Activated CD8-positive, alpha-beta memory T cell treated with anti-CD3 and anti-CD28 coated beads, Interleukin-2, amount 50 U/mL, for 1 hour (primary cell): ENCODE results near the gene TBC1D8.
"Not testable (repeated sequence)": the region's sequence is repeated elsewhere in the genome, so short reads cannot be mapped to it uniquely, and the experiment has no call there.

Source experiments
- DNase-seq: peaks from one replicate; pipeline ENCODE4 v3.0.0-alpha.2; 2020; ENCODE audit errors: extremely low read depth

Gene TBC1D8

DNA sequence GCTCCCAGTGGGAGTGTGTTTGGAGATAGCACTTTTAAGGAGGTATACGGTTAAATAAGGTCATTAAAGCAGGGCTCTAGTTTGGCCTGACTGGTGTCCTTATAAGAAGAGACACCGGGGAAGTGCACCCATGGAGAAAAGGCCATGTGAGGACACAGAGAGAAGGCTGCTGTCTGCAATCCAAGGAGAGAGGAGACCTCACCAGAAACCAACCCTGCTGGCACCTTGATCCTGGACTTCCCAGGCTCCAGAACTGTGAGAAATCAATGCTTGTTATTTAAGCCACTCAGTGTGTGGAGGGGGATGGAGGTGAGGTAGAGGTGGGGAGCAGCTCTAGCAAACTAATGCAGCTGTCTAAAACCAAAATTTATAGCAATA, 87.1 kb downstream of the TBC1D8 start:
- DNase-seq: no peak

DNA sequence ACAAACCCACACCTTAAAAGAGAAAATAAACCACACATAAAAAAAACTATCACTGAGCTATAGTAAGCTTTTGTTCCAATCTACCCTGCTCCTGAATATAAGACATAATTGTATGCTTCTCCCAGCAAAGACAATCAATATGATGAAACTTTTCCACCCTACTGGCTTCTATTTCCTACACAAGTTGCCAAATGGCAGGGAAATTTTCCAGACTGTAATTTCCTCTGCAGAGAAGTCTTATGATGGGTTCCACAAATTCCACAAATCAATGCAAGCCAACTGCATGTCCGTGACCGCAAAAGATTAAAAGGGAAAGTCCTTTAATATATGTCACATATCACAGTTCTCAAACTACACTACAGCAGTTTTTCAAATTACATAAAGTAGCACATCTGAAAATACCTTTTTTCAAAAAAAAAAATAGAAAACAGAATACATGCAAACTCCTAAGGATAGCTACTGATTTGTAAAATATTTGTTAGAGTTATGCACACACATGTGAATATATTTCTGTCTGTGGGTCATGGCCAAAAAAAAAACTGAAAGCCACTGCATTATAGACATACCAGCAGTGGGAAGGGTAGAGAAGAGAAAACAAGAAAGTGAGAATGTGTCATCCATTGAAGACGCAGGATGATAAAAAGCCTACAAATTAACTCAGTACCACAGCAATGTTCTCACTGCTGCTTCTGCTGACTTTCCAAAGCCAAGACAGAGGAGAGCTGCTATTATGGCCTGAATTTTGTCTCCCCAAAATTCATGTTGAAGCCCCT, 87.6 kb downstream of the TBC1D8 start:
- no peak for DNase-seq

DNA sequence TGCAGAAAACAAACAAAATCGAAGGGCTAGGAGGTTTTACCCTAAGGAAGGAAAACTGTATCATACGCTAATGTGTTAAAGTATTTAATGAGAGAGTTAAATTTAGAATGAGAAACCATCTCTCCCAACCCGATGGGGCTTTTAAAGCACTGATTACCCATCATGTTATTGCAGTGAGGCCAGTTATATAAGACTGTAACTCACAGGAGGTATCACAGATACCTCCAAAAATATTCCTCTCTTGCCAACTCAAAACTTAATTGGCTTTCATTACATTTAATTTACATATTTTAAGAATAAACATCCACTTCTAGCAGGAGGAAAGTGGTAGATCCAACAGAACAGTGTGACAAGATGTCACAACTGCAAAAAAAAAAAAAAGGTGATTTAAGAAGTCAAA, 92.8 kb downstream of the TBC1D8 start:
- DNase-seq: no peak

DNA sequence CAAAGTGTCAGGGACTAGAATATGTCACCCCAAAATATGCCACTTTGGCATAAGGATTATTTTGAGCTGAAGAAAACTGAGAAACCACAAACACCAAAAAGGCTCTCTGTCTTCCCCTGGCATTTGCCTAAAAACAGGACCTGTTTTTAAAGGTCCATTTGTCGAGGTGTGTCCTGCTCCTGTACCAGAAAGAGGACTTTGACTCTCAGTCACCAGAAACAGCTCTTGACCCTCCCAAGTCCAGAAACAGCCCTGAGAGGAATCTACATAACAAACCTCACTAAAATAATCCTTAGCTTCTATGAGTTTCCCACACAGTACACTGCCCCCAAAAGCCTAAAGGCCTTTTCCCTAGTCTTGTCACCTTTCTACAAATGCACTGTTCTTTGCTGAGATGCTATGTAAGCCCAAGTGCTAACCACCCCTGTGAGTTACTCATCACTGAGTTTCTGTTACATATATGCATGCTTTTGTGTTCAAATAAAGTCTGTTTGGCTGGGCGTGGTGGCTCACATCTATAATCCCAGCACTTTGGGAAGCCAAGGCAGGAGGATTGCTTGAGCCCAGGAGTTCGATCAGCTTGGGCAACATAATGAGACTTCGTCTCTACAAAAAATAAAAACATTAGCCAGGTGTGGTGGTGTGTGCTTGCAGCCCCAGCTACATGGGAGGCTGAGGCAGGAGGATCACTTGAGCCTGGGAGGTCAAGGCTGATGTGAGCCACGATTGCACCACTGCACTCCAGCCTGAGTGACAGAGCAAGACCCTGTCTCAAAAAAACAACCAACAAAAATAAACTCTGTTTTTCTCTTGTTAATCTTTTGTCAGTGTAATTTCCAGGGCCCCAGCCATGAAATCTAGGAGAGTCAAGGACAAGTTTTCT, 93.9 kb downstream of the TBC1D8 start:
- DNase-seq: no peak

DNA sequence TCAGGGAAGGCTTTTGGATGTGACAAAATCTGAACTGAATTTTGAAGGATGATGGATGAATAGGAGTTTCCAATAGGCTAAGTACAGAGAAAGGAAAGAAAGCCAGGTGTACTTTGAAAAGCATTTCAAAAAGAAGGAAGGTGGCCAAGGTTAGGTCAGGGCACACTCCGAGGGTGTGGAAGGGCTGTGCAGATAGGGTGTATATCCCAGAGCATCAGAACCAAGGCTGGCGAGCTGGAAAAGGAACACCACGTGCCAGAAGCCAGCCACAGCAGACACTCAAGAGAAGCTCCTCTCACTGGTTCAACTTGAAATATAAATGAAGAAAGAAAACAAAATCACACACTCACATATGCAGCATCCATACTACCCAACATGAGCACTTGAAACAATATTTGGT, 98.1 kb downstream of the TBC1D8 start:
- no peak for DNase-seq

DNA sequence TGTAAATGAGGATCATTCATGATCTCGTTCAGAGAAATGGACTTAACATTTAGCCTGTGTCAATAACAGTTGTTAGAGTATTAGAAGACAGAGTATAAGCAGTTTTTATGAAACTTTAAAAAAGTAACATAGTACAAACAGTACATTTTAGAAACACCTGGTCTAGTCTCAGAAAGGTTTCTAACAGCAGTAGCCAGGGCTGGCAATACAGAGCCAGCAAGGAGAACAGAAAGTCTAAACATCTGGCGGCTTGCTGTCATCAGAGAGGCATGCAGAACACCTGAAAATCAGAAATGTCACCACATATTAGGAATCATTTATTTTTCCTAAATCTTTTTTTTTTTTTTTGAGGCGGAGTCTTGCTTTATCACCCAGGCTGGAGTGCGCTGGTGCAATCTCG, 99.0 kb downstream of the TBC1D8 start:
- no peak for DNase-seq

DNA sequence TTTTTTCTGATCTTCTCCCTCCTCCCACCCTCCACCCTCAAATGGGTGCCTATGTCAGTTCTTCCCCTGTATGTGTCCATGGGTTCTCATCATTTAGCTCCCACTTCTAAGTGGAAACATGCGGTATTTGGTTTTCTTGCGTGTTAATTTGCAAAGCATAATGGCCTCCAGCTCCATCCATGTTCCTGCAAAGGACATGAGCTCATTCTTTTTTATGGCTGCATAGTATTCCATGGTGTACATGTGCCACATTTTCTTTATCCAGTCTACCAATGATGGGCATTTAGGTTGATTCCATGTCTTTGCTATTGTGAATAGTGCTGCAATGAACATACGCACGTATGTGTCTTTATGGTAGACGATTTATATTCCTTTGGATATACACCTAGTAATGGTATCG, 100.3 kb downstream of the TBC1D8 start:
- DNase-seq: not testable (repeated sequence)

DNA sequence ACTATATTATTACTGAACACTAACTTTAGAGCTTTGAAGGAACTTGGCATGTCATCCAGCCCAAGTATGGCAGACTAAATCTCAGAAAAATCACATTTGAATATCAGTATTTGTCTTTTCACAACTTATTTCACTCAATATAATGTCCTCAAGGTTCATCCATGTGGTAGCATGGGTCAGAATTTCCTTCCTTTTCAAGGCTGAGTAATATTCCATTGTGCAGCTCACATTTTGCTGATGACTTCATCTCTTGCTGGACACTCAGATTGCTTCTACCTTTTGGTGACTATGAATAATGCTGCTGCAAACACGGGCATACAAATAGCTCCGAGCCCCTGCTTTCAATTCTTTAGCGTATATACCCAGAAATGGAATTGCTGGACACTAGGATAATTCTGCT, 102.4 kb downstream of the TBC1D8 start:
- DNase-seq: no peak

DNA sequence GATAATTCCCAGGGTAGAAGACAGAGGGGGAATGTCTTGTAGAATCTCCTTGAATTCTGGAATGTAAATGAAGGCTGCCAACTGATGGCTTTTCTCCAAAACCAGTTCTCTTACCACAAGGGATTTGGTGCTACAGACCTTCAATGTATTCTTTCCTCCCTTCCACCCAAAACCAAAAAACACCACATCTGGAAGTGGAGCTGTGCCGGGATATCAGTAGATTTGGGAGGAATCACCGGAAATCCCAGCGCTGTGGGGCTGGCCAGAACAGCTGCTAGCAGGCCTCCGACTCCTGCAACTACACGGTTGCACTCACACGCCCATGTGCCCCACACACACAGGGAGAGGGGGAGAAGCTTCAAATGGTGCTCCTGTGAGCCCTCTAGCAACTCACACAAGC, 103.4 kb downstream of the TBC1D8 start:
- DNase-seq: no peak

DNA sequence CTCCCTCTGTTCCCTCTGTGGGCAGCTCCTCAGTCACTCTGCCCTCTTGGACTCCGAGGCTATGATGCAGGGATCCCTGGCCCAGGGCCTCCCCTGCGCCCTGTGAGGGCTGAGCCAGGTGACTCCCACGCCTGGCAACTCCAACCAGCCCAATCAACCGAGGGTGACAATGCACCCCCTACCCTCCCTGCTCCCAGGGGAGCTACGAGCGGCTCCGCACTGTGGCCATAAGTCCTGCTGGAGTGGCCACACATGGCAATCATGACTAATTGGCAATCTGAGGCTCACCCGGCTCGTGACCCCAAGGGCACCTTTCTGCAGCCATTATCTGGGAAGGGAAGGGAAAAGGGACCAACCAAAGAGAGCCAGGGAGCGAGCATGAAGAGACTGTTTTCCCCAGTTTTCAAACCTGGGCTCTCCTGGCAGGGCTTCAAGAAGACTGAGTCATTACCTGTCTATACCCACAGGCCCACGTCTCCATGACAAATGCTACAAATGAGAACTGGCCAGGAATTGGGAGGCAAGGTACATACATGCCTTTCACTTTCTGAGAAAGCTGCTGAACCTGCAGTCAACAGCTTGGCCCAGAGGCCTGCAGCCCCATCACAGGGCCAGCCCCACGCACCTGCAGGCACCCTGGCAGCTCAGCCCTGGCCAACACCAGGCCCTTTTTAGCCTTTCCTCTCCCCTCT, 104.0 kb downstream of the TBC1D8 start:
- no peak for DNase-seq

DNA sequence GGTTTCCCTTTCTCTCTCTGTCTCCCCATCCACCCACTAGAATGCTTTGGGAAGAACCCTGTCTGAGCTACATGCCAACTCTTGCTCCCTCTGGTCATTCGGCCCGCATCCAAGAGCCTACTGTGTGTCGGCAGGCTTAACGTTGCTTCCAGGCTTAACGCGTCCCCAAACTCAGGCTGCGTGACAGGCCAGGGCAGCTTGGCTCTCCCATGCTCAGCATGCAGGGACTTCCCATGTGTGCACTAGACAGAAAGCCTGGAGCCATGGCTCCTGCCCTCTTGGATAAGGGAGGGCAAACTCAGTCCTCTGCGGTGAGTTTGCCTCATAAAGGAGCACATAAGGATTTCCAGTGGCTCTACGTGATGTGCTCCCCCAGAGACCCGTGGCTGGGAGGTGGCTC, 105.9 kb downstream of the TBC1D8 start:
- no peak for DNase-seq

DNA sequence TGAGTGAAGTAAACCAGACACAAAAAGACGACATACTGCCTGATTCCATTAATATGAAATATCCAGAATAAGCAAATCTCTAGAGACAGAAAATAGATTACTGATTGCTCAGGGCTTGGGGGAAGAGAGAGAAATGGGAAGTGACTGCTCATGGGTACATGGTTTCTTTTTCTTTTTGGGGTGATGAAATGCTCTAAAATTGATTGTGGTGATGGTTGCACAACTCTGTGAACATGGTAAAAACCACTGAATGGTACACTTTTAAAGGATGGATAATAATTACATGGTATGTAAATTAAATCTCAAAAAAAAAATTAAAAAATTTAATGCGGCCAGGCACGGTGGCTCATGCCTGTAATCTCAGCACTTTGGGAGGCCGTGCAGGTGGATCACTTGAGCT, 109.8 kb downstream of the TBC1D8 start:
- no peak for DNase-seq

DNA sequence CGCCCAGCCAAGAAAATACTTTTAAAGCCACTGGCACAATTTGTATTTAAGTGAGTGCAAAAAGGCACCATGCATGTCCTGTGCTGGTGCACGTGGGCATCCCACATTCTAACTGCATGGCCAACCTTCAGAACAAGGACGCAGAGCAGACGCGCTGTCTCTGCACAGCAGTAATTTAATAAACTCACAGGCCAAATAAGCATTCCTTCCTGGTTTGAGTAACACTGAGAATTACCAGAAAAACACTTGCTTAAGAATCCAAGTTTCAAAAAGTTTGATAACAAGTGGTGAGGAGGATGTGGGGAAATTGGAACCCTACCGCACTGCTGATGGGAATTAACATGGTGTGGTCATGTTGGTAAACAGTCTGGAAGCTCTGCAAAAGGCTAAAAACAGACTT, 110.4 kb downstream of the TBC1D8 start:
- no peak for DNase-seq

DNA sequence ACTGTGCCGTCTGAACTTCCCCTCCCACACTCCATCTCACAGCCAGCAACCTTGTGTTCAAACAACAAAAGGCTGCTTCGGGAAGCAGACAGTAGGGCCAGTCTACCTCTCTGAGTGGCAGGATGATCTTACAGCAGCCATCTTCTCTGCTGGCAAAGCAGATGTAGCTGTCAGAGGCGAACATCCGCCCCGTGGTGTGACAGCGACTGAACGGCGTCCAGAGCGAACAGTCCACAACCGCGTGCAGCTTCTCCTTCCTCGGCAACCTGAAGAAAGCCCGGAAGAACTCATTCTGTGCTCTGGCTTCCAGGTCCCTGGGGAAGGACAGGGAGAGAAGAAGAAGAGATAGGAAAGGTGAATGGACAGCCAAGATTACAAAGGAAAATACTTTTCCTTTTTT, 111.1 kb downstream of the TBC1D8 start:
- DNase-seq: no peak

DNA sequence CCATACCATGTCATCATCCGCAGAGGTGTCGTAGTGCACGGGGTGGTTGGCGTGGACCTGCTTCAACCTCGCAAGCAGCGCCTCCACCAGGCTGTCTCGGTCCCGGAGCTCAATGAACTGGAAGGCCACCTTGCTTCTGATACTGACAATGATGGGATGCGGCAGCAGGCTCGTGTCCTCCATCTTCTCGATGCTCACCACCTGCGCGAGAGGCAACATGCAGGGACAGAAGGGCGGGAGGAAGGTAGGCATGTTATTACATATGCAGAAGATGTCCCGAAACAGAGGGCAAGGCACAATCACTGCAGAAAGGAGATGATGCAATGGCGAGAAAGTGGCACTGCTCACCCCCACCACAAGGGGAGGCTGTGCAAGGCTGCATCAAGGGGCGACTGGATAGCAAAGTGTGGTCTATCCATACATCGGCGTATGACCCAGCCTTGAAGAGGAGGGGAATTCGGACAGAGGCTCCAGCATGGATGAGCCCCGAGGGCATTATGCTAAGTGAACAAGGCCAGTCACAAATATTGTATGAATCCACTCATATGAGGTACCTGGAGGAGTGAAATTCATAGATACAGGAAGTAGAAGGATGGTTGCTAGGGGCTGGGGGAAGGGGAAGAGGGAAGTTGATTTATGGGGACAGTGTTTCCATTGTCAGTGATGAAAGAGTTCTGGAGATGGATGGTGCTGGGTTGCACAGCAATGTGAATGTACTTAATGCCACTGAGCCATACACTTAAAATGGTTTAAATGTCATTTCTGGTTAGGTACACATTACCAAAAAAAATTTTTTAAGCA, 112.5 kb downstream of the TBC1D8 start:
- no peak for DNase-seq

DNA sequence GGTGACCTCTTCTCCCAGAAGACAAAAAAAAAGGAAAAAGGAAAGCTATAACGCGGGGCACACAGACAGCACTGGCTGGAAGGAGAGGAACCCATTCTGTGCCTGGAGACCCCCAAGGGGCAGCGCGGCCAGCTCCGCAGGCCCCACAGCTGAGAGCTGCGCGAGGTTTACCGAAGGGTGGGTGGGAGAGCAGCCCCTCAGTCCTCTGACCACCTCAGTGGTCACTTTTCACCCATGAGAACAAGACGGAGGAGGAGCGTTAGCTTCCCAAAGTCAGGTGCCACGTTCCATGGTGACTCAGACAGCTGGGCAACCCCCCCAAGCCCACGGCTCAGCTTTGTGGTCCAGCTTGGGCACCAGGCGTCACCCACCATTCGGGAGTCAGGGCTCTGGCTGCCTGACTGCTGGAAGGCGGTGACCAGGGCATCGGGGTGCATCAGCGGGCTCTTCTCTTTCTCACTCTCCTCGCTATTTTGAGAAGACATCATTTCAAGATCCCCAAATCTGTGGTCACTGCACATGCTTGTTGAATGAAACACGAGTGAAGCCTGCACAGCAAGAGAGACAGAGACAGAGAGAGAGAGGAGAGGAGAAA, 113.9 kb downstream of the TBC1D8 start:
- DNase-seq: no peak

DNA sequence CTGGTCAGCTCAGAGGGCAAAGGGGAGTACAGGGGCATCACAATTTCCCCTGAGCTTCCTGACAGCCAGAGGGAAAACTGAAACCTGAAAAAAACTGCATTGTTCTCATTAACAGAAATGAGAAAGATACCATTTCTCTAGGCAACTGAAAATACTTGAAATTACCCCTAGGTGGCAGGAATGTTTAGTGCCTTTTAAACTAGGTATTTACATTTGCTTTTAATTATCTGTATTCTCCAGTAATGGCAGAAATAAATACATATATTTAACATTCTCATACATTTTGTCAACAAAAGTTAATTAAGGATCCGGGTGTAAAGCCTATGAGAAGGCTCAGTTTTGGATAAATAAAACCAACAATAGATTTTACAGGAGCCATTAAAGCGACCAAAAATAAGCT, 114.6 kb downstream of the TBC1D8 start:
- DNase-seq: no peak

DNA sequence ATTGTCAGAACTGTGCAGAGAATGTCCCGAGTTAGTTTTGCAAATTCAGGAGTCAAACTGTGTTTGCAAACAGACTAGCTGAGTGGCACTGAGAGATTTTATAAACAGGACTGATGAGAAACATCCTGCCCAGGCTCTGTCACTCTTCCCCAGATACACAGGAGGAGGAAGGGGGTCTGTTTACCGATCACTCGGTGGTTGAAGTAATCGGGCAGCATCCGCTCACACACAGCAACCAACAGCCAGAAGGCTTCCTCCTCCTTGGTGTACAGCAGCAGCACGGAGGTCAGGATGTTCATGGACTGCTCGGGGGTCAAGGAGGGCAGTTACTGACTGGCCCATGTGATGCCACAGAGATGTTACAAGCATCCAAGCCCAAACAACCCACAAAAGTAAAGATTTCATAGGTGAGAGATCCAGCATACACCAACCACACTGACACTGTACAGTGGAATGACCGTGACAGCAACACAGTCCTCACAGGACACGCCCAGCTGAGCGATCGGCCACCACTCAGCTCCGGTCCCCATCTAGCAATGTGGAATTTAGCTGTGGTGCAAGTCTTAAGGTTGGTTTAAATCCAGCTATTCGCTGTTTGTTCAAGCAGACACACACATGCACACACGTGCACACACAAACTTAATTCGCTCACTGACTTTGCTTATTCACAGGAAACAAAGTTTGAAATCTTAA, 119.0 kb downstream of the TBC1D8 start:
- DNase-seq: no peak

DNA sequence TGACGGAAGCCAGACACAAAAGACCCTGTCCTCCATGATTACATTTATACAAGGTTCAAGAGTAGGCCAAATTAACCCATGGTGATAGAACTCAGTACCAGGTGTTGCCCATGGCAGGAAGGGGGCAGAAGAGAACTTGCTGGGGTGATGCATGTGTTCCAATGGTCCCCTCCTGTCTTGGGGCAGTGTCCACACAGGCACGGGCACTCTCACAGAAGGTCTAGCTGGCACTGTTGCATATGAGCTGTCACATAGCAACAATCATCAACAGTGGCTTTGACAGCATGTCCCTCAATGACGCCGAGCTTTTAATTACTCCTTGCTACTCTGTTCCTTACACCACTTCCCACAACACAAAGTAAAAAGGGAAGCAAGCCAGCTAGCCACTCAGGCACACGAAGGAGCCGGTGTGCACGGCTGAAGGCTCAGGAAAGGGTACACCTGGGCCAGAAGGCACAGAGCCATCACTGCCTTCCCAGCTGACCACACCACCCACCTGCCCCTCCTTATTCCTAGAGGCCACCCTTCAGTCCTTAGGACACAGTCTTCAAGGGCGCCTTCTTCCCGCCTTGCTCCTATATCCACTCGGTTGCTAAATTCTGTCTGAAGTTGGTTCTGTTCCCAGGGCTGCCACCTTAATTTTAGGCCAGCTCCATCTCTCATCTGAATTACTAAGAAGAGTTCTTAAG, 120.2 kb downstream of the TBC1D8 start:
- DNase-seq: no peak

DNA sequence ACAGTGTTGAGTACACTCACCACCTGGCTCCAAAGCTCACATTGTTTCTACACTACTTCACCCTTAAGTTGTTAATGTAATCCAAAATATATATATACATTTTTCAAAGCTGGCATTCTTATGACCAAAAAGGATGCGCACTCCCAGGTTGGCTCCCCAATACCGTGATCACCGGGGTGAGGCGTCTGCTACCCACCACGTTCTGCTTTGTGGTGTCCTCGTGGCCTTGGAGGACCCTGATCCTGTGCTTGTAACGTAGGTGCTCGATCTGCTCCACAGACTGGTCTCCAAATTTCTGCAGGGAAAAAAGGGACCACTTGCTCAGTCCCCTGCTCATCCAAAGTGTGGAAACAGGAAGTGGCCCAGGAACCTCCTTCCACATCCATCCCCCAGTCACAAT, 123.3 kb downstream of the TBC1D8 start:
- DNase-seq: no peak
